GM18517 (cell line): ENCODE data around the gene MET.

Experiments
- ATAC-seq: cut with Tn5 transposase; IDR thresholded peaks from one replicate; pipeline ENCODE4 v1.9.1; 2021; ENCODE audit warnings: mild to moderate bottlenecking, moderate library complexity; ENCODE audit not compliant: unreplicated experiment

Gene MET

GRCh38 chr7:116836911-116837310 is 164.9 kb downstream of the MET start:
- ATAC-seq, result no peak

- ATAC-seq, result no peak
Measured at GRCh38 chr7:116837586-116837985, 165.6 kb downstream of the MET start.

DNA sequence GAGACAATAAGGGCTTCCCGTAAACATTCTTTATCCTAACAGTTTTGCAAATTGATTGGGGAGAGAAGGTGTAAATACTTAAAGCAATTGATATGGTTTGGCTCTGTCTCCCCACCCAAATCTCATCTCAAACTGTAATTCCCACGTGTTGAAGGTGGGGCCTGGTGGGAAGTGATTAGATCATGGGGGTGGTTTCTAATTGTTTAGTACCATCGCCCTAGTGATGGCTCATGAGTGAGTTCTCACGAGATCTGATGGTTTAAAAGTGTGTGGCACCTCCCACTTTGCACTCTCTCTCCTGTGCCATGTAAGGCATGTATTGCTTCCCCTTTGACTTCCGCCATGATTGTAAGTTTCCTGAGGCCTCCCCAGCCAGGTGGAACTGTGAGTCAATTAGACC is 168.3 kb downstream of the MET start:
- ATAC-seq, result no peak

DNA sequence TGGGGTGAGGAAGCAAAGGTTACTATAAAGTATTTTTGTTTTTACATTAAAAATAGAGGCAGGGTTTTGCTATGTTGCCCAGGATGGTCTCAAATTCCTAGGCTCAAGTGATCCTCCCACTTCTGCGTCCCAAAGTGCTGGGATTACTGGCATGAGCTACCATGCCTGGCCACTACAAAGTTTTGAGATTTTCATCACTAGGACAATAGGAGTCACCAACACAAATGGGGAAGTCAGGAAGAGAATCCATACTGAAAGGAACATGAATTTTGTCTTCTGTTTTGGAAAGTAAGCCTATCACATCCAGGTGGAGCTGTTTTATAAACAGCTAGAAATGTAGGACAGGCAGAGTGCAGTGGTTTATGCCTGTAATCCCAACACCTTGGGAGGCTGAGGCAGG is 170.4 kb downstream of the MET start:
- ATAC-seq, result no peak

DNA sequence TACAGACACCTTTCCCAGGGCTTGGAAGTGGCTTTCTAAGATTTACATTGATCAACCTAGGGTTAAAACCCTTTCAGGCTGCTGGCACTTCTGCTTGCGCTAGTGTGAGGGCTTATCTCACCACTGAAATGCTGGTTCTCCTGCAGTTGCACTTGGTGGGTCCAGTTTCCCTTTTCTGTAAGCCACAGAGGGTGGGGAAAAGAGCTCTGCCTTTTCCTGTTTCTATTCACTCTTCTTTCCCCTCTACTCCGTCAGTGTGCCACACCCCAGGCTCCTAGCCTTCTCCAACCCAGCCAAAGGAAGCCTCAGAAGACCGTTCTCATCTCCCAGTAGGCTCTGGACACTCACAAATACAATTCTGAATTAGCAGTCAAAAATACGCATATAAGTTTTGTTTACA is 171.4 kb downstream of the MET start:
- no peak for ATAC-seq
